HG02943 (cell line): ENCODE results near the gene ADGRD1.
"Not testable (repeated sequence)": the region's sequence is repeated elsewhere in the genome, so short reads cannot be mapped to it uniquely, and the experiment has no call there.

Source experiments
- ATAC-seq: cut with Tn5 transposase; IDR thresholded peaks from one replicate; pipeline ENCODE4 v1.9.1; 2021; ENCODE audit warnings: mild to moderate bottlenecking, low read depth, moderate library complexity; ENCODE audit not compliant: unreplicated experiment

Gene ADGRD1

GRCh38 chr12:131128556-131128955 is 174.8 kb downstream of the ADGRD1 start:
- ATAC-seq = no peak

- not testable (repeated sequence) for ATAC-seq
Measured at GRCh38 chr12:131128966-131129619, 175.4 kb downstream of the ADGRD1 start.

GRCh38 chr12:131129839-131130238 is 176.1 kb downstream of the ADGRD1 start:
- no peak for ATAC-seq

DNA sequence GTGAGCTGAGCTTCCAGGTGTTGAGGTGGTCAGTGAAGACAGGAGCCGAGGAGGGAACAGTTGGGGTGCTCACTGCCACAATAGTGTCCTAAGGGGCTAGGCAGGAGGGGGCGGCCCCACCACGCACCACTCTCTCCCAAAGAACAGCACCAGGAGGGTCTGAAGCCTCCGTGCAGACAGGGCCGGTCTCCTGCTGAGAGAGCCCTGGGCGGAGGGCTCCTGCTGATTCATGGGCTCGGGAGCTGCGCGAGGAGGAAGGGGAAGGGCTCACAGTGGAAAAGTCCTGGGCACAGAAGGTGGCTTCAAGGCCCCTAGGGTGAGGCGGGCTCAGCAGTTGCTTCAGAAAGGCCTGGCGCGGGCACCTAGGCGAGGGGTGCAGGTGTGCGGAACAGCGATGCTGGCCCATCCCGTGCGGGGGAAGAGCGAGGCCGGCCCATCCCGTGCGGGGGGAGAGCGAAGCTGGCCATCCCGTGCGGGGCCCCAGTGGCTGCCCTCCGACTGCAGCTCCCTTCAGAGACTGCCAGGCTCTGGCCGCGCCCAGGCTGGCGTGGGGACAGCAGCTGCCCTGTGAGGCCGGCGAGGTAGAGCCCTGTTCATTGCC is 176.7 kb downstream of the ADGRD1 start:
- no peak for ATAC-seq

DNA sequence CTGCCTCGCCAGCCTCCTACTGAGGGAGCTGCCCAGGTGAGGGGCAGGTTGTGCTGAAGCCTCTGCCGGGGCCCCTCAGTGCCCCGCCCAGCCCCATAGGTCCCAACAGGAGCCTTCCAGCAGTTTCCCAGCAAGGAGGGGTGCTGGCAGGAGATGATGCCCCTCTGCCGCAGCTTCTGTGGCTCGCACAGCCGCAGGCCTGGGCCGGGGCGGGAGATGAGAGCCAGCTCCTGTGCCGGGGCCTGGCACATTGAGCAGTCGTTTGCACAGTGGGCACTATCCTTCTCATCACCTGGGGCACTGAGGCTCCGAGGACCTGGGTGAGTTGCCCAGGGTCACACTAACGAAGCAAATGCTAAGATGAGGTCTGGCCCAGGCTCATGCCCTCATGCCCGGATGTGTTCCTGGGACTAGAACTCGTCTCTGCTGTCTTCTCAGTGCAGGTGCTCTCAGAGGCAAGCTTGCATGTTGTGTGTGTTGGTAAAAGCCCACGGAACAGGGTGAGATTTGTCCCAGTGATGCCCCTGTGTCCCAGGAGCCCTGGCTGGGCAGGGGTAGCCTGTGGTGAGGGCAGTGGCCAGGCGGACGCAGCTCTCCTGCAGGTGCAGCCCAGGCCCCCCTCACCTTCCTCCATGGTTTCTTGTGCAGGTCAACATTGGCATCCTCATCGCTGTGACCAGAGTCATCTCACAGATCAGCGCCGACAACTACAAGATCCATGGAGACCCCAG is 177.5 kb downstream of the ADGRD1 start:
- no peak for ATAC-seq

DNA sequence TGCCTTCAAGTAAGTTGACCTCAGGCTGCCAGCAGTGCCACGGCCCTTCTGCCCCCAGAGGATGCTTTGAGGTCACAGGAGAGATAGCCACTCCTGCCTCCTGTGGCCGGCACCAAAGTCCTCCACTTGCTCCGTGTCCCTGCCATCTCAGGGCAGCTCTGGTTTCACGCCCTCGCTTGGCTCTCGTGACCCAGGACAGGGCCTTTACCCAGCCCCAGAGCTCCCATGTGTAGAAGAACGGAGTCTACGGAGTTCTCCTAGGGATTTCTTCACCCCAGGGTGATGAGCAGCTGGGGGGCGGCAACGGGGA is 178.1 kb downstream of the ADGRD1 start:
- no peak for ATAC-seq

DNA sequence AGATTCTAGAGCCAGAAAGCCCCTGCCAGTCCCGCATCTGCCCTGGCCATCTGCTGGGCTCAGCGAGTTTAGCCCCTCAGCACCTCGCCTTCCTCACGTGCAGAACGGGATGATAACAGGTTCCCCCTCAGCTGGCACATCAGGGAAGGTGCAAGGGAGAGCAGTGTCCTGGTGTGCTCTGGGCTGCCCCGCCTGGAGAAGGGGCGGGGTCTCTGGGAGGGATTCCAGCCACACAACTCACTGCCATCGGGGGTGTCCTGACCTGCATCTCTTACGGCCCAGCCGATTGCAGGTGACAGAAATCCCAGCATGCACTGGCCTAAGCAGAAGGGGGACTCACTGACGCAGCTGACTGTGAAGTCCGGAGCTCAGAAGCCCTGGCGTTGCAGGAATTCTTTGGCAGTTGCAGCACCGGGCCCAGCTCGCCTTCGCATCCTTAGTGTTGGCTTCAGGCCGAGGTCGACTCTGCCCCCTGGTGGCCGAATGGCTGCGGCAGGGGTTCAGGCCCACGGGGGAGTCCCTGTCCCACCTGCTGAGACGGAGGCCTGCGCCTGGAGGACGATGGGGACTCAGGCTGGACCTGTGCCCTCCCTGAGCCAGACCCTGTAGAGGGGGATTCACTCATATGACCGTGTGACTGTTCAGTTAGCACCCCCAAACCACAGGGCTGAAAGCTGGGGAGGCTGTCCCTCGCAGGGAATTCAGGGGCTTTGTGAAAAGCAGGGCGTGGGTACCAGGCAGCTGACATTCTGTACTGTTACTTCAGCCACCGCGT is 178.6 kb downstream of the ADGRD1 start:
- ATAC-seq = no peak

DNA sequence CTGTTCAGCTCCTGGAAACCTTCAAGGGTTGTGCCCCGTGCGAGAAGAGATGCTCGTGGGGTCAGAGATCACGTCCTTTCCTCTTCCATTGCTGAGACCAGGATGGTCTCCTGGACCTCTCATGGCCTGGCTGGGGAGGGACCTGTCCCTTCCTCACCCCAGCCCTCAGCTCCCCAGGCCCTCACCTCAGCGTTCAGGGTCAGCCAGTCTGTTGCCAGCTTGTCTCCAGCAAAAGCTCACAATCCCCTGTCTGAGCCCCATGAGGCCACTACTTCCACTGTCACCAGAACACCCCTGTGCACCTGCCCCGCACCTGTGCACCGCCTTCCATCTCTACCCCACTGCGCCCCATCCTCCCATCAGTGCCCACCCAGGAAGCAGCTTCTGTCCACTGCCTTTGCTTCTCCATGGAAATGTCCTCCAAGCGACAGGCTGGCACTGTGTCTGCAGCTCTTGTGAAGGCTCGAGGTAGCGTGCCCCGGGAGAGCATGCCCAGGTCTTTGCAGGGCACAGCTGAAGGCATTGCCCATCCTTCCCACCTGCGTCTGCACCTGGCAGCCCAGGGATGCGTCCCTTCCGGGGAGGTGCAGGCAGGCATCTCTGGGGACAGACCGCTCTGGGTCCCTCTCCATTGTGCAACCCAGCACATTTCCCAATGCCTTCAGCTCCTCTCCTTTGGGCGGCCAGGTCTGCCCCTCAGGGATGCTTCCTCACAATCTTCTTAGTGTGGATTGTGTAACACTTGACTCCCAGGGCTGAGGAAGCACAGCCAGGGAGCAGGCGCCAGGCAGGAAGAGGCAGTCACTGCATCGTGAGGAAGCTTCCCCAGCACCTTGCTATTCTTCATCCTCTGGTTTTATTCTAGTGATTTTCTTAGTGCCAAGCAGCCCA is 179.6 kb downstream of the ADGRD1 start:
- ATAC-seq = no peak

GRCh38 chr12:131133994-131134393 is 180.3 kb downstream of the ADGRD1 start:
- no peak for ATAC-seq

- ATAC-seq = no peak
Measured at GRCh38 chr12:131134523-131135310, 181.0 kb downstream of the ADGRD1 start.

GRCh38 chr12:131135311-131135785 is 181.6 kb downstream of the ADGRD1 start:
- ATAC-seq = no peak

DNA sequence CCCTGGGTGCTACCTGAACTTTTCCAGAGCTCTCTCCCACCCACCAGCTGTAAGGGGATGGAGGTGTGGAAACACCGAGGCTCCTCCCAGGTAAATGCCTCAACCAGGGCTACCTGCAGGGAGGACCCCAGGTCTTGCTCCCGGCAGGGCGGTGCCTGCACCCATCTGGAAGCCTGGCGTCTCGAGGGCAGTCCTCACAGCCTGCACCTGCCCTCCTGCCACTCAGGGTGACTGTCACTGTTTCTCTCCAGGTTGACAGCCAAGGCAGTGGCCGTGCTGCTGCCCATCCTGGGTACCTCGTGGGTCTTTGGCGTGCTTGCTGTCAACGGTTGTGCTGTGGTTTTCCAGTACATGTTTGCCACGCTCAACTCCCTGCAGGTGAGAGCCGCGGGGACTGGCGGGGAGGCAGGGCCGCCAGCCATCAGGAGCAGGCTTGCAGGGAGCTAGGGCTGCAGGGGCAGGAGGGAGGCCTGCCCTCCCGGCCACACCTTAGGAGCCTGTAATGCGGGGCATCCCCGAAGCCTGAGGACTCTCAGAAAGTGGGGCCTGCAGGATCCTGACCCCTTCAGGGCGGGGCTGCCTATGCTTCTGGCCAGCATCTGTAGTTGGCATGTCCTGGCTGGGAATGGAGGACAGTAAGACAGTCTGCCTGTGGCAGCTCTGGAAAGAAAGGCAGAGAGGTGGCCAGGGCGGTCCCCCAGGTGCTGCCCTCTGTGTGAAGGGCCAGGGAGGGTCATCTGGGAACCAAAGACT is 182.3 kb downstream of the ADGRD1 start:
- ATAC-seq = no peak

- no peak for ATAC-seq
Measured at GRCh38 chr12:131136539-131136872, 182.8 kb downstream of the ADGRD1 start.

- ATAC-seq = no peak
Measured at GRCh38 chr12:131137009-131137835, 183.5 kb downstream of the ADGRD1 start.

DNA sequence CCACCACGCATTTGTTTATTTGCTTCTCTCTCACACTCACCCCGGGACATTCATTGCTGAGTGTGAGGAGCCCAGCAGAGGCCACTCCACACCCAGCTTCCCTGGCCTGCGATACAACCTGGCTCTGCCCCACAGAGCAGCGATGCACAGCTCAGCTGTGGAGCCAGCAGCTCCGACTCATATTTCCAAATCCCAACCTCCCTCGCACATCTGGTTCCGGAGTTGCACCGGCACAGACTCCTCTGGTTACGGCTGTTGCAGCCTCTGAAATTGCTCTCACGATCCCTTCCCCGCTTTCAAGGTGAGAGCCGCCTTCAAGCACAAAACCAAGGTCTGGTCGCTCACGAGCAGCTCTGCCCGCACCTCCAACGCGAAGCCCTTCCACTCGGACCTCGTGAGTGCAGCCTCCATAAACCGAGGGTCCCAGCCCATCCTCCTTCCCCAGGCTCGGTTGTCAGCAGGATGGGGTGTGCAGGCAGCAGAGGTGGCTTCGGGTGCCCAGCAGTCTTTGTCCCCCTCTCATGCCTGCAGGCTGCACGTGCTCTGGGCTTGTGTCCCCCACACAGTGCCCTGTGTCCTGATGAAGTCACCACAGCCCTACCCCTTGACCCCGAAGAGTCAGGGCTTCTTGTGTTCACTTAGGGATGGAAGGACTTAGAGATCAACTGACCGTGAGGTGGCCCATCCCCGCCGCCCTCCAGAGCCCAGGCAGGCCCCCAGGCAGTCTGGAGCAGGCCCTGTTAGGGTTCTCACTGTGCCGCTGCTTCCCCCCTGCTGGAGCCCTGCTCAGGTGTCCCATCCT is 184.3 kb downstream of the ADGRD1 start:
- ATAC-seq = no peak

GRCh38 chr12:131138638-131139362 is 185.1 kb downstream of the ADGRD1 start:
- ATAC-seq = no peak
